Measurements from ENCODE around the gene PDE4D. TPM values are rescaled to one million over a fixed set of nuclear protein-coding genes. Genes with fewer than 3 reads are reported as not detected.

Gene PDE4D
- total RNA-seq, 1 donor from 2014 or later, result 39.2 TPM

- DNase-seq (ENCODE audit: low read depth), result no peak
- H3K27me3 ChIP-seq (ENCODE audit: control insufficient read depth, insufficient read depth, low read length), result no peaks in the 10 kb centered on the region
- no peaks in the 10 kb centered on the region for H3K36me3 ChIP-seq (ENCODE audit: control insufficient read depth, insufficient read depth, low read length)
- H3K4me3 ChIP-seq (ENCODE audit: low read depth, low read length), result no peak overlapping the region
- TF ChIP-seq CTCF (IDR thresholded peaks at IDR 0.05; ENCODE audit: insufficient read depth, low read length, poor library complexity, severe bottlenecking), result no peak
Observed at GRCh38 chr5:59729820-59730219, 163.7 kb downstream of the PDE4D start.

- H3K27me3 ChIP-seq (ENCODE audit: control insufficient read depth, insufficient read depth, low read length), result no peaks in the 10 kb centered on the region
- TF ChIP-seq CTCF (IDR thresholded peaks at IDR 0.05; ENCODE audit: insufficient read depth, low read length, poor library complexity, severe bottlenecking), result no peak
- no peaks in the 10 kb centered on the region for H3K36me3 ChIP-seq (ENCODE audit: control insufficient read depth, insufficient read depth, low read length)
- H3K4me3 ChIP-seq (ENCODE audit: low read depth, low read length), result no peak overlapping the region
- DNase-seq (ENCODE audit: low read depth), result no peak
Observed at GRCh38 chr5:59729357-59729756, 164.2 kb downstream of the PDE4D start.

GRCh38 chr5:59728356-59728755, 165.2 kb downstream of the PDE4D start:
- no peak overlapping the region for H3K4me3 ChIP-seq (ENCODE audit: low read depth, low read length)
- no peaks in the 10 kb centered on the region for H3K36me3 ChIP-seq (ENCODE audit: control insufficient read depth, insufficient read depth, low read length)

GRCh38 chr5:59727186-59727585, 166.3 kb downstream of the PDE4D start:
- Histone ChIP-seq H3K36me3 (ENCODE audit: control insufficient read depth, insufficient read depth, low read length) (no peaks in the 10 kb centered on the region), H3K4me3 (ENCODE audit: low read depth, low read length) (no peak overlapping the region), H3K27me3 (ENCODE audit: control insufficient read depth, insufficient read depth, low read length) (no peaks in the 10 kb centered on the region)
- TF ChIP-seq CTCF (IDR thresholded peaks at IDR 0.05; ENCODE audit: insufficient read depth, low read length, poor library complexity, severe bottlenecking), result no peak
- DNase-seq (ENCODE audit: low read depth), result no peak

More at GRCh38 chr5:59728356-59728755, 165.2 kb downstream of the PDE4D start:
- TF ChIP-seq CTCF (IDR thresholded peaks at IDR 0.05; ENCODE audit: insufficient read depth, low read length, poor library complexity, severe bottlenecking), result no peak
- no peaks in the 10 kb centered on the region for H3K27me3 ChIP-seq (ENCODE audit: control insufficient read depth, insufficient read depth, low read length)
- DNase-seq (ENCODE audit: low read depth), result no peak

- Histone ChIP-seq H3K36me3 (ENCODE audit: control insufficient read depth, insufficient read depth, low read length) (no peaks in the 10 kb centered on the region), H3K27me3 (ENCODE audit: control insufficient read depth, insufficient read depth, low read length) (no peaks in the 10 kb centered on the region), H3K4me3 (ENCODE audit: low read depth, low read length) (no peak overlapping the region)
- no peak for TF ChIP-seq CTCF (IDR thresholded peaks at IDR 0.05; ENCODE audit: insufficient read depth, low read length, poor library complexity, severe bottlenecking)
- no peak for DNase-seq (ENCODE audit: low read depth)
Observed at GRCh38 chr5:59725392-59725767, 168.1 kb downstream of the PDE4D start.

All from kidney epithelial cell (primary cell).